HUES48 (cell line): ENCODE data around the gene COG7.
"Not testable (repeated sequence)": the region's sequence is repeated elsewhere in the genome, so short reads cannot be mapped to it uniquely, and the experiment has no call there.

Experiments
- H3K27ac ChIP-seq: one replicate; pipeline ENCODE4 v1.7.0; 2013; ENCODE audit warnings: low read depth, low read length, inconsistent platforms
- H3K27me3 ChIP-seq: 2 replicates; pipeline ENCODE4 v1.6.1; 2013; ENCODE audit warnings: mild to moderate bottlenecking, low read length; ENCODE audit not compliant: control insufficient read depth, insufficient read depth
- H3K36me3 ChIP-seq: 2 replicates; pipeline ENCODE4 v1.6.1; 2013; ENCODE audit warnings: low read length; ENCODE audit not compliant: control insufficient read depth, insufficient read depth
- H3K4me1 ChIP-seq: 2 replicates; pipeline ENCODE4 v1.6.1; 2013; ENCODE audit warnings: mild to moderate bottlenecking, low read length; ENCODE audit not compliant: control insufficient read depth, insufficient read depth
- H3K4me3 ChIP-seq: 2 replicates; pipeline ENCODE4 v1.5.1; 2013; ENCODE audit warnings: mild to moderate bottlenecking, low read depth, low read length
- H3K9ac ChIP-seq: 2 replicates; pipeline ENCODE4 v1.6.1; 2013; ENCODE audit warnings: mild to moderate bottlenecking, low read depth, low read length, moderate library complexity
- H3K9me3 ChIP-seq: 2 replicates; pipeline ENCODE4 v1.6.1; 2013; ENCODE audit warnings: low read length; ENCODE audit not compliant: control insufficient read depth, insufficient read depth

COG7 gene

DNA sequence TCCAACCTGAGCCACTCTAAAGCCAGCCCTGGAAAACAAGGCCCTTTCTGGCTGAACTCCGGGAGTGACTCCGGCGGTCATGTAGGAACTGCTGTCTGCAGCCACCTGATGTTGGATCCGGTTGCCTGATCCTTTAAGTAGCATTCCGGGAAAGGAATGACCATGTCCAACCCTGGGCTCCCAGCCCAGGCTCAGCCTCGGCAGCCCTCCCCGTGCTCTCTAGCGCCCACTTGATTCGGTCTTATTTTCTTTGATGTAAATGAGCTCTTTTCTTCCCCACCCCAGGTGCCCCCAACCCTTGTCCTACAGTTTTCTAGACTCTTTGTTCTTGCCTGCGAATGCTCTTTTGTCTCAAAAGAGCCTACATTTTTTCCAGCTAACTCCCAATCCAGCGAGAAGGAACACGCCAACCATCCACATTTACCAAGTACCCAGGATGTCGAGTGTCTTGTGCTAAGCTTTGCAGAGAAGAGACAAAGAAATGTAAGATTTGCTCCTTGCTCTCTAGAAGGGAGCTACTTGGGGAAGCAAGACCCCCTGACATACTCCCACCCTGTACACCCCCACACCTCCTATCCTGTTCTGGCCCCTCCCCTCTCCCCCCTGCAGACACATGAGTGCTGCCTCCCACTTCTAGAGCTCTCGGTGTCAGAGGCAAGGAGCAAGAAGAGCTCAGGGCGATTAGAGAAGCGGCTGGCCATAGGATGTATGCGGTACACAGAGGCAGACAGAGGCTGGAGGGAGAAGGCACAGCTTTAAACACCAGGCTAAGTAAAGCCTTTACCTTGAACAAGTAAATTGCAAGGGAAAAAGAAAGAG lies 53.8 kb downstream of the COG7 start:
- Histone ChIP-seq H3K27me3 (no peaks in the 10 kb centered on the region), H3K27ac (peak overlapping the region; percentile 87), H3K9me3 (no peaks in the 10 kb centered on the region), H3K9ac (no peak overlapping the region), H3K4me1 (peaks cover 34% of the 10 kb centered on the region), H3K4me3 (peak overlapping the region; percentile 31; the same call in 1 of the 2 replicates), H3K36me3 (peaks cover 38% of the 10 kb centered on the region)

DNA sequence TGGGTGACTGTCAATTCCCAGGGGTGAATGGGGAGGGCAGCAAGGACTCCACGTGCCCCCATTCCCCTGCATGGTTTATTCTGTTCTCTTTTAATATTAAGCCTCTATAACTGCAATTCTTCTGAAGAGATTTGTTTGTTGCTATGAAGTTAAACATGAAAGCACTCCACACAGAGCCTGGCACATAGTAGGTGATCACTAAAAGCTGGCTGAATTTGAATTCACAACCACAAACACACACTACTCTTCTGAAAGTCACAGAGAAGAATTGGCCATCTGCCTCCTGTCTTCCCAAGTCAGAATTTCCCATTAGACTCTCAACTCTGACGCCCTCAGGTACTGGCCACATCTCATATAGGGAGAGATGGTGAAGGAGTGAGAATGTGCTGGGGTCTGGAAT lies 55.5 kb downstream of the COG7 start:
- peaks cover 29% of the 10 kb centered on the region for H3K36me3 ChIP-seq
- H3K9ac ChIP-seq: no peak overlapping the region
- no peak overlapping the region for H3K4me3 ChIP-seq
- H3K27me3 ChIP-seq: no peaks in the 10 kb centered on the region
- no peak overlapping the region for H3K27ac ChIP-seq
- H3K4me1 ChIP-seq: peaks cover 35% of the 10 kb centered on the region
- H3K9me3 ChIP-seq: no peaks in the 10 kb centered on the region

DNA sequence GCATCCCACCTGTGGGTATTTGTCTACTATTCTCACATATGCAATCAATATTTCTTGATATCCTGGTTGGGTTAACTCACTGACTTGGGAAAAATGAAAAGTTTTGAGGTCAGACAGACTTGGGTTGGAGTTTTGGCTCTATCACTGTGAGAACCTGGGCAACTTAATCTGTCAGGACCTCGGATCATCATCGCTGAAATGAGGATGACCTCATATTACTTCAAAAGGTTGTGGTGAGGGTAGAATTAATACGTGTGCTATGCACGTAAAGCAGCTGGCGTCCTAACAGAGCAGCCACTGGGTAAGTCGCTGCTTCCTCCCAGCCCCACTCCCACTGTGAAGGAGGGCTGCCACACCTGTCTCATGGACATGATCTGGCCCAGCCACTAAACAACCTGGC lies 57.3 kb downstream of the COG7 start:
- Histone ChIP-seq H3K27ac (no peak overlapping the region), H3K36me3 (peaks cover 38% of the 10 kb centered on the region), H3K9ac (no peak overlapping the region), H3K9me3 (no peaks in the 10 kb centered on the region), H3K4me3 (no peak overlapping the region), H3K4me1 (peaks cover 26% of the 10 kb centered on the region), H3K27me3 (no peaks in the 10 kb centered on the region)

DNA sequence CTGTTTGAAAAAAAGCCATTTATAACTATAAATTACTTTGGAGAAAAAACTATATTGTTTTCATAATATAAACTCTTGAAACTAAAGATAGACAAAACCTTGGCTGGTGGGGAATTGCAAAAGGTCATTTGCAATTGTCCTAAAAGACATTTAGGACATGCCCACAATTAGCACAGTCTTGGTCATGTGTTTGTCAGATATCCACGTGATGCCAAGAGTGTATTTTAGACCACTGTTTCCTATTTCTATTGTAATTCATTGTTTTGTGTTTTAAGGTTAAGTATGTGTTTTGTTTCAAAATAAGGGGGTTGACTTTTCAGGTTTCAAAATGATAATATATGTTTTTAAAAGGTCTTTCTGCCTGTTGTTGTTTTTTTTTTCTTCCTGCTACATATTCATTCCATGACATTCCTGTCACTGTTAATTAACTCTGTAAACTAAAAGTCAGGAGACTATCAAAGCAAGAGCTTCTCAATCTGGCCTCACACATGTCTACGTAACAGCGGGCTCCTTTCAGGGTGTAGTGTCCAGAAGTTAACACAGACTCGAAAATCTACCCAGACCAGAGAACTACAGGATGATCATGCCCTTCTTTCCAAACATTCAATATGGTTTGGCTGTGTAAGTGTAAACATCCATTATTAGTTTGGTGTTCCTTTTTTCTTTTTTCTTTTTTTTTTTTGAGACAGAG lies 58.7 kb downstream of the COG7 start:
- Histone ChIP-seq H3K36me3 (peaks cover 43% of the 10 kb centered on the region), H3K9me3 (no peaks in the 10 kb centered on the region), H3K27me3 (no peaks in the 10 kb centered on the region), H3K9ac (no peak overlapping the region), H3K4me1 (peaks cover 12% of the 10 kb centered on the region), H3K27ac (no peak overlapping the region), H3K4me3 (no peak overlapping the region)

DNA sequence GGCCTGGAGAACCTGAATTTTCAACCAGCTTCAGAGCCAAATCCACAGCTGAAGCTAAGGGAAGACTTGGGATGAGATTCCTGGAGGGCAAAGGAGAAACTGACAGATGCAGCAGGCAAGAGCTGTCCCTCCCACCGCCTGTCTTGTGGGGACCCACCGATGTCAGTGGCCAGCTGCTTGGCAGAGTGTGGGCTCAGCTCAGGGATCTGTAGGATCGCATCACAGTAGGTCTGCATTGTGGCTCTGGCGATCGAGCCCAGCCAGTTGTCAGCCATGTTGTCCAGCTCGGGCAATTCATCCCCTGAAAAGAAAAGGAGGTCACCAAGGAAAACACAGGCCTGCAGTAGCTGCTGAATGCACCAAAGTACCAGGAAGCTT lies 60.8 kb downstream of the COG7 start:
- Histone ChIP-seq H3K27ac (no peak overlapping the region), H3K27me3 (no peaks in the 10 kb centered on the region), H3K9me3 (no peaks in the 10 kb centered on the region), H3K4me1 (peaks cover 3% of the 10 kb centered on the region; the same call in 1 of the 2 replicates), H3K9ac (no peak overlapping the region), H3K4me3 (no peak overlapping the region), H3K36me3 (peaks cover 42% of the 10 kb centered on the region)

DNA sequence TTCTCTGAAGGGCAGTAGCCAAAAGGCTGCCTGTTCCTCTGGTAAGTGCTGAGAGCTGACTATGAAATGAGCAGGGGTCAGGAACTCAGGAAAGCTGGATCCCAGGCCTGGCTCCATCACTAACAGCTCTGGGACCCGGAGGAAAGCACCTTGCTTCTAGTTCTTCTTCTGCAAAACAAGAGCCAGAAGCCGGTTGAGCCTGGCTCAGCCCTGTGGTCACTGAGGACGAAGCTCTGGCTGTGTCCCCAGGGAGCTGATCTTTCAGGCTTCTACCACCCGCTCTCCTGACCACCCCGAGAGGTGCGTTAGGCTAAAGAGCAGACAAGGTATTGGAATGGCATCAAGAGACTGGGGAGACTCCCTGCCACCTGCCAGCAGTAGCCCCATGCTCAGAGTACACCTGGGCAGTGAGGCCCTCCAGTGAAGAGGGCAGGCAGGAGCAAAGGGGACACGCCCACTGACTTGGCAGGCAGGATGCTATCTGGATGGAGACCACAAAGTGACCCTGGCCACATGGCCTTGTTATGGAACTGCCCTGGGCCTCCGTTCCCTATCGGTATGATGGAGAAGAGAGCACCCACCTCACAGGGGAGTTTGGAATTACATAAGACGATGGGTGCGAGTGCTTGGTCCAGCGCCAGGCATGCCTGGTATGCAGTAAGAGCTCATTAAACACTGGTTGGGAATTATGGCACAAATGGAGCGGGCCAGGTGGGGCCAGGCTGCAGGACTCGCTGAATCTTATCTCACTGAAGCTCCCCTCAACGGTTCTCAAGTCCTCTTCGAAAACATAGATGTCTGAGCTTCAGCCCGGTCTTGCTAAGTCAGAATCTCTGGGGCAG lies 61.4 kb downstream of the COG7 start:
- Histone ChIP-seq H3K4me1 (peaks cover 3% of the 10 kb centered on the region; the same call in 1 of the 2 replicates), H3K36me3 (peaks cover 42% of the 10 kb centered on the region), H3K9ac (no peak overlapping the region), H3K27me3 (no peaks in the 10 kb centered on the region), H3K27ac (no peak overlapping the region), H3K4me3 (no peak overlapping the region), H3K9me3 (no peaks in the 10 kb centered on the region)

DNA sequence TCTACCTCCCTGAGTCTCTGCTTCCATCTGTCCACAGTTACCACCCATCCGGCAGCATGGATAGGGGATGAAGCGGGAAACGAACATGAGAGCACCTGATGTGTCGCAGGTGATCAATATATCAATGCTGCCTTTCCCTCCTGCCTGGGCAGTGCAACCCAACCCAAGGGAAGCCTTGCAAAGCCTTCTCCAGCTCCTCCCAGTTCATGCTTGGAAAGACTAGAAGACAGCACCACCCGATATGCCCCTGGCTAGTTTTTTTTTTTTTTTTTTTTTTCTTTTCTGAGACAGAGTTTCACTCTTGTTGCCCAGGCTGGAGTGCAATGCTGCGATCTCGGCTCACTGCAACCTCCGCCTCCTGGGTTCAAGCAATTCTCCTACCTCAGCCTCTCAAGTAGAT lies 63.1 kb downstream of the COG7 start:
- H3K9ac ChIP-seq, H3K9me3 ChIP-seq, H3K4me1 ChIP-seq, H3K27me3 ChIP-seq, H3K4me3 ChIP-seq, H3K27ac ChIP-seq: not testable (repeated sequence)
- H3K36me3 ChIP-seq: peaks cover 38% of the 10 kb centered on the region

DNA sequence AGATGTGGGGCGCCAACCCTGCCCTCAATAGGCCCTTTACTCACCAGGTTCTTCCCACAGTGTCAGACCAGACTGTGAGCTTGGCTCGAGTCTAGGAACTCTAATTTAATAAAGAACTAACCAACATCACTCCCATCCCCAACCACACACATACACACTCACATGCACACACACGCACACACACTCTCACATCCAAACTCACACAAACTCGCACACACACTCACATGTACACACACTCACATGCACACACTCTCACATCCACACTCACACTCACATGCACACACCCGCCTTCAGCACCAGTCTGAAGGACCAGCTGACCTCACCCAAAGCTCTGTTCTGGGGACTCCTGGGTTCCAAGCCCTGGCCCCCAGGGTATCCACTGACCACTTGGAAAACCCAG lies 63.8 kb downstream of the COG7 start:
- Histone ChIP-seq H3K4me3 (no peak overlapping the region), H3K27me3 (no peaks in the 10 kb centered on the region), H3K4me1 (0 out of 2 replicates have a peak, but pooled peaks cover under 1% of the 10 kb centered on the region), H3K27ac (no peak overlapping the region), H3K9me3 (no peaks in the 10 kb centered on the region), H3K9ac (no peak overlapping the region), H3K36me3 (peaks cover 35% of the 10 kb centered on the region)

DNA sequence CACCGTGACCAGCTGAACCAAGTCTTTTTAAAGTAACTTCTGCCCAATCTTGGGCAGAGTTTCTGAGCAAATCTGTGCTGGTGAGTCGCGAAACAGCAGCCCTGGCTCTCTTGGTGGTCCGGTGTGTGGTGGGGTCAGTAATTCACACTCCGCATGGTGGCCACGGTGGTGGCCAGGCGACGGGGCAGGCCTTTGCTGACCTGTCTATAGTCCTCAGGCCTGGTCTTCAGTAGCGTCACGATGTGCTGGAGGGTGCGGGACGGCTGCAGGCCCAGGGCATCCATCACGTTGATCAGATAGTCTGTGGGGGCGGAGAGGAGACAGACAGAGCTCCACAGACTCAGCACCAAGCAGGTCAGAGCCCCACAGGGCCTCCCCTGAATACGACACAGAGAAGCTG lies 64.2 kb downstream of the COG7 start:
- no peaks in the 10 kb centered on the region for H3K4me1 ChIP-seq
- H3K27me3 ChIP-seq: no peaks in the 10 kb centered on the region
- peaks cover 35% of the 10 kb centered on the region for H3K36me3 ChIP-seq
- H3K4me3 ChIP-seq: no peak overlapping the region
- no peak overlapping the region for H3K9ac ChIP-seq
- H3K9me3 ChIP-seq: no peaks in the 10 kb centered on the region
- no peak overlapping the region for H3K27ac ChIP-seq

DNA sequence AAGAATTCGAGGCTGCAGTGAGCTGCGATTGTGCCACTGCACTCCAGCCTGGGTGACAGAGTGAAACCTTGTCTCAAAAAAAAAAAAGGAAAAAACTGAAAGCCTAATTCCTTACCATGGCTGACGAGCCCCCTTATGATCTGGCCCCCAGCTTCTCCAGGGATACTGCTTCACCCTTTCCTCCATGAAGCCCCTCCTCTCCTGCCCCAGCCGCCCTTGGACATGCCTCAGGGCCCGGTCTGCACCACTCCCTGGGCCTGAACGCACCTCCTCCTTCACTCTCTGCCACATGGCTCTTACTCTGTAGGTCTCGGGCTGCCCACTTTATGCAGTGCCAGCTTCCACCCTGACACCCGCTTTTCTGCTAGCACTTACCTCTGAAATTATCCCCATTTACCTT lies 65.3 kb downstream of the COG7 start:
- Histone ChIP-seq H3K4me1 (no peaks in the 10 kb centered on the region), H3K27ac (no peak overlapping the region), H3K9ac (no peak overlapping the region), H3K27me3 (no peaks in the 10 kb centered on the region), H3K36me3 (peaks cover 29% of the 10 kb centered on the region), H3K9me3 (no peaks in the 10 kb centered on the region), H3K4me3 (no peak overlapping the region)

DNA sequence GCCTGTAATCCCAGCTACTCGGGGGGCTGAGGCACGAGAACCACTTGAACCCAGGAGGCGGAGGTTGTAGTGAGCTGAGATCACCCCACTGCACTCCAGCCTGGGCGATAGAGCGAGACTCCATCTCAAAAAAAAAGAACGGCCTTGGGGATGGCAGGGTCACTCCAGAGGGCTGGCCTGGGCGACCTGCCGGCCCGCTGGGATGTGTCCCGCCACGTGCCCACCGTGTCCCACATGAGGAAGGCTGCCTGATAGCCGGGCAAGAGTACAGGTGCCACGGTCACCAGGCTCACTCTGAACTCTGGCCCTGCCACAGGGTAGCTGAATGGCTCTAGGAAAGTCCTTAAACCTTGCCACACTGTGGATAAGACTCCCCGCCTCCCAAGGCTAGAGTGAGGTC lies 67.5 kb downstream of the COG7 start:
- no peak overlapping the region for H3K4me3 ChIP-seq

More for the DNA sequence above, 67.5 kb downstream of the COG7 start:
- Histone ChIP-seq H3K27me3 (no peaks in the 10 kb centered on the region), H3K4me1 (no peaks in the 10 kb centered on the region), H3K9ac (no peak overlapping the region), H3K27ac (no peak overlapping the region), H3K36me3 (peaks cover 12% of the 10 kb centered on the region), H3K9me3 (no peaks in the 10 kb centered on the region)
